ENCODE measurements around the gene PLD1.

The PLD1 gene

DNA sequence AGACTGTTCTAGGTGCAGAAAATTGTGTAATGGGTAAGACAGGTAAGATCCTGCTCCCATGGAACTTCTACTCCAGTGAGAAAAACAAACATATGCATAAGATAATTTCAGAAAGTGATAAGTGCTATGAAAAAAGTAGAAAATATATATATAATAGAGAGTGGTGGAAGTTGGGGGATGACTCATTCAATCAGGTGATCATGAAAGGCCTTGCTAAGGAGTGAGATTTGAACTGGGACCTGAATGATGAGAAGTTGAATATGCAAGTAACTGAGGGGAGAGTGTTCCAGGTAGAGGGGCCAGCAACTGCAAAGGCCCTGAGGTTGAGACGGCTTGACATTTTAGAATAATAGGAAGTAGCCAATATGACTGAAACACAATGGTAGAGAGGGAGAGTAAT is 257.8 kb downstream of the PLD1 start:
- no CpG with 5 or more reads among the region's 1 CpG for WGBS (ENCODE audit: extremely low coverage, insufficient coverage, low lambda C conversion rate)
- no peak overlapping the region for H2BK120ac ChIP-seq (ENCODE audit: low read depth, low read length)

GRCh38 chr3:171551296-171551695 is 259.0 kb downstream of the PLD1 start:
- no peak overlapping the region for H3K23ac ChIP-seq (ENCODE audit: low read length)
- H3K27ac ChIP-seq (ENCODE audit: low read depth, low read length), result no peak overlapping the region
- no peak overlapping the region for H2AK5ac ChIP-seq (ENCODE audit: low read length)
- no peak overlapping the region for H3K4me3 ChIP-seq (ENCODE audit: low read length)
- H3K4me2 ChIP-seq (ENCODE audit: low read length), result no peak overlapping the region
- no peak overlapping the region for H3K9ac ChIP-seq (ENCODE audit: low read length)
- no peaks in the 10 kb centered on the region for H3K79me1 ChIP-seq (ENCODE audit: low read length)
- H4K8ac ChIP-seq (ENCODE audit: low read depth, low read length), result no peak overlapping the region
- no peaks in the 10 kb centered on the region for H3K36me3 ChIP-seq (ENCODE audit: control insufficient read depth, insufficient read depth, low read length)
- no CpG with 5 or more reads among the region's 1 CpG for WGBS (ENCODE audit: extremely low coverage, insufficient coverage, low lambda C conversion rate)
- no peak overlapping the region for H3K18ac ChIP-seq (ENCODE audit: low read length)
- DNase-seq, result no peak
- no peaks in the 10 kb centered on the region for H3K27me3 ChIP-seq (ENCODE audit: insufficient read depth, low read length, poor library complexity)
- no peak overlapping the region for H3K4ac ChIP-seq (ENCODE audit: low read depth, low read length)
- H2BK120ac ChIP-seq (ENCODE audit: low read depth, low read length), result no peak overlapping the region
- H3K56ac ChIP-seq (ENCODE audit: low read length), result no peak overlapping the region
- no peak overlapping the region for H2BK15ac ChIP-seq (replicated peaks; ENCODE audit: low read depth)
- H4K5ac ChIP-seq (ENCODE audit: low read length), result no peak overlapping the region
- H3K79me2 ChIP-seq (ENCODE audit: control insufficient read depth, insufficient read depth, low read length), result no peaks in the 10 kb centered on the region
- no peaks in the 10 kb centered on the region for H3K4me1 ChIP-seq (ENCODE audit: control insufficient read depth, low read depth, low read length)
- no peak overlapping the region for H2BK5ac ChIP-seq (ENCODE audit: low read length)

More for the DNA sequence above, 257.8 kb downstream of the PLD1 start:
- Histone ChIP-seq H3K4me3 (ENCODE audit: low read length) (no peak overlapping the region), H2BK15ac (replicated peaks; ENCODE audit: low read depth) (no peak overlapping the region), H3K4me1 (ENCODE audit: control insufficient read depth, low read depth, low read length) (no peaks in the 10 kb centered on the region), H3K79me1 (ENCODE audit: low read length) (no peaks in the 10 kb centered on the region), H4K8ac (ENCODE audit: low read depth, low read length) (no peak overlapping the region), H3K18ac (ENCODE audit: low read length) (no peak overlapping the region), H3K23ac (ENCODE audit: low read length) (no peak overlapping the region), H4K5ac (ENCODE audit: low read length) (no peak overlapping the region), H3K4me2 (ENCODE audit: low read length) (no peak overlapping the region), H2BK5ac (ENCODE audit: low read length) (no peak overlapping the region), H2AK5ac (ENCODE audit: low read length) (no peak overlapping the region), H3K9ac (ENCODE audit: low read length) (no peak overlapping the region), H3K27me3 (ENCODE audit: insufficient read depth, low read length, poor library complexity) (no peaks in the 10 kb centered on the region), H3K27ac (ENCODE audit: low read depth, low read length) (no peak overlapping the region), H3K56ac (ENCODE audit: low read length) (no peak overlapping the region), H3K4ac (ENCODE audit: low read depth, low read length) (no peak overlapping the region), H3K79me2 (ENCODE audit: control insufficient read depth, insufficient read depth, low read length) (no peaks in the 10 kb centered on the region), H3K36me3 (ENCODE audit: control insufficient read depth, insufficient read depth, low read length) (no peaks in the 10 kb centered on the region)
- no peak for DNase-seq

Data from mesendoderm (in vitro differentiated cells).